A549 (cell line): ENCODE results near the gene PDPN. TPM values are rescaled to one million over a fixed set of nuclear protein-coding genes. Genes with fewer than 3 reads are reported as not detected.

Source experiments
- ATAC-seq, 2 experiments: fragments of 200-7000 bp in 1 of 2; fragments of >200 bp in 1 of 2; cut with Nextera tagmentation in 1 of 2; cut with Tn5 transposase in 1 of 2; 3 replicates each; pipeline versions ENCODE4 v1.8.0 to v1.9.1; 2018 to 2020; ENCODE audit warnings: mild to moderate bottlenecking in 1 of 2, moderate library complexity in 1 of 2
- CTCF ChIA-PET: fragments of 300-600 bp; sonication (Branson Sonifier 250); formaldehyde crosslinking; extraction: SDS; loops from one replicate; lab custom pipeline; 2021; ENCODE audit warnings: antibody characterized with exemption, inconsistent platforms; lab: Yijun Ruan, JAX
- POLR2A ChIA-PET: fragments of 350-600 bp; formaldehyde crosslinking; extraction: SDS; loops from one replicate; lab custom pipeline; 2021; ENCODE audit warnings: antibody characterized with exemption, inconsistent platforms; lab: Yijun Ruan, JAX
- DNase-seq, 2 experiments: peaks; one replicate each; pipeline versions ENCODE4 v3.0.0 to v3.0.0-alpha.2; 2011 to 2016; ENCODE audit warnings: low read depth in 1 of 2, low spot score in 1 of 2
- FAIRE-seq: peaks from 2 replicates; lab custom pipeline; 2011; peaks lifted over from hg19 to GRCh38; lab: Jason Lieb, UNC
- H3K27ac ChIP-seq, 2 experiments: fragments of >200 bp; sonication (Bioruptor Twin); formaldehyde crosslinking; 3 replicates each; pipeline ENCODE4 v1.5.1; 2016 to 2017
- H3K4me1 ChIP-seq: fragments of >200 bp; sonication (Bioruptor Twin); formaldehyde crosslinking; 3 replicates; pipeline ENCODE4 v1.6.1; 2016
- H3K4me2 ChIP-seq: fragments of >200 bp; sonication (Bioruptor Twin); formaldehyde crosslinking; 3 replicates; pipeline ENCODE4 v1.6.1; 2016
- H3K4me3 ChIP-seq: fragments of >200 bp; sonication (Bioruptor Twin); formaldehyde crosslinking; 3 replicates; pipeline ENCODE4 v1.5.1; 2016
- H3K9me3 ChIP-seq: fragments of >200 bp; sonication (Bioruptor Twin); formaldehyde crosslinking; 3 replicates; pipeline ENCODE4 v1.6.1; 2016
- BHLHE40 ChIP-seq: IDR thresholded peaks from 2 replicates; pipeline ENCODE4 v1.6.1; 2012; ENCODE audit warnings: low read depth, low read length, inconsistent platforms
- CBX2 ChIP-seq: fragments of 200-600 bp; sonication (generic); IDR thresholded peaks from 2 replicates; pipeline ENCODE4 v1.6.1; 2016; ENCODE audit warnings: low read depth, mild to moderate bottlenecking, borderline replicate concordance
- CHD2 ChIP-seq: fragments of 150-350 bp; IDR thresholded peaks from 2 replicates; pipeline ENCODE4 v1.6.1; 2014; ENCODE audit warnings: low read length; ENCODE audit not compliant: partially characterized antibody
- CHD4 ChIP-seq: fragments of 200-600 bp; sonication (generic); IDR thresholded peaks from 2 replicates; pipeline ENCODE4 v1.6.1; 2016; ENCODE audit warnings: antibody characterized with exemption, mild to moderate bottlenecking, borderline replicate concordance
- EHF ChIP-seq: fragments of 250-450 bp; sonication (Bioruptor Pico); IDR thresholded peaks from 2 replicates; pipeline ENCODE4 v1.5.0; 2020; ENCODE audit warnings: mild to moderate bottlenecking
- EHMT2 ChIP-seq: fragments of 200-600 bp; sonication (generic); IDR thresholded peaks from 2 replicates; pipeline ENCODE4 v1.6.1; 2016; ENCODE audit warnings: antibody characterized with exemption, low read depth, mild to moderate bottlenecking, moderate library complexity
- FOSL2 ChIP-seq, 2 experiments: fragments of 450-650 bp in 1 of 2; fragments of >200 bp in 1 of 2; sonication (Bioruptor Twin) in 1 of 2; formaldehyde crosslinking; IDR thresholded peaks; 2 replicates each; pipeline versions ENCODE4 v1.5.0 to v1.6.1; 2016 to 2020; ENCODE audit warnings: mild to moderate bottlenecking in 1 of 2, moderate library complexity in 1 of 2
- HOXB13 ChIP-seq: fragments of 250-450 bp; sonication (Bioruptor Pico); IDR thresholded peaks from 2 replicates; pipeline ENCODE4 v1.5.0; 2020; ENCODE audit warnings: low read depth, mild to moderate bottlenecking, moderate library complexity
- HOXB5 ChIP-seq: fragments of 250-450 bp; sonication (Bioruptor Pico); IDR thresholded peaks from 2 replicates; pipeline ENCODE4 v1.5.0; 2020; ENCODE audit warnings: mild to moderate bottlenecking, moderate library complexity
- JUN ChIP-seq, 2 experiments: fragments of >200 bp; sonication (Bioruptor Twin); formaldehyde crosslinking; IDR thresholded peaks; 2 replicates in 1 of 2; 3 replicates in 1 of 2; pipeline ENCODE4 v1.6.1; 2016 to 2017
- MYC ChIP-seq: IDR thresholded peaks from 2 replicates; pipeline ENCODE4 v1.6.1; 2012; ENCODE audit warnings: mild to moderate bottlenecking, inconsistent platforms, low read length, improper control_type of control experiment, borderline replicate concordance
- PHF8 ChIP-seq: fragments of 200-600 bp; sonication (generic); IDR thresholded peaks from 2 replicates; pipeline ENCODE4 v1.6.1; 2016; ENCODE audit warnings: low read depth, mild to moderate bottlenecking, antibody characterized with exemption, moderate library complexity, borderline replicate concordance
- POLR2A ChIP-seq: IDR thresholded peaks from 2 replicates; pipeline ENCODE4 v1.6.1; 2012; ENCODE audit warnings: mild to moderate bottlenecking, low read length
- RARB ChIP-seq: fragments of 250-450 bp; sonication (Bioruptor Pico); IDR thresholded peaks from 2 replicates; pipeline ENCODE4 v1.8.0; 2021; ENCODE audit warnings: mild to moderate bottlenecking, moderate library complexity
- RFX5 ChIP-seq: fragments of 450-650 bp; IDR thresholded peaks from 2 replicates; pipeline ENCODE4 v1.7.1; 2014; ENCODE audit warnings: antibody characterized with exemption, mild to moderate bottlenecking, moderate library complexity
- ZC3H11A ChIP-seq: fragments of 450-650 bp; IDR thresholded peaks from 2 replicates; pipeline ENCODE4 v1.6.1; 2014; ENCODE audit warnings: antibody characterized with exemption, mild to moderate bottlenecking
- ZFP36 ChIP-seq: fragments of 450-650 bp; IDR thresholded peaks from 2 replicates; pipeline ENCODE4 v1.6.1; 2014; ENCODE audit warnings: borderline replicate concordance; ENCODE audit not compliant: partially characterized antibody
- ZNF302 ChIP-seq: fragments of 250-450 bp; sonication (Bioruptor Pico); IDR thresholded peaks from 2 replicates; pipeline ENCODE4 v1.9.0; 2021; ENCODE audit warnings: inconsistent platforms, mild to moderate bottlenecking, moderate library complexity
- ZSCAN20 ChIP-seq: fragments of 250-450 bp; sonication (Bioruptor Pico); IDR thresholded peaks from 2 replicates; pipeline ENCODE4 v1.8.0; 2022; ENCODE audit warnings: mild to moderate bottlenecking, moderate library complexity
- WGBS: methylation state at CpG from one replicate; pipeline ENCODE4 v1.1.6; 2017; ENCODE audit errors: missing lambda C conversion rate; 5-methylcytosine and 5-hydroxymethylcytosine counted together
- polyA plus RNA-seq, 4 experiments: library from polyadenylated mRNA; depleted of rRNA in 3 of 4; stranded (reverse); fragments of >200 nt; fragmentation: RNase III in 1 of 4; extraction: RNeasy Plus Mini Kit Qiagen cat#74134 plus additional on column Dnase treatment in 1 of 4; gene quantifications; 2 replicates in 3 of 4; 3 replicates in 1 of 4; pipeline ENCODE4 v1.2.3, GENCODE V29; 2011 to 2017
- TF ChIP-seq, protein P1 (sequence below): IDR thresholded peaks from 2 replicates; pipeline ENCODE4 v1.6.1; 2012; ENCODE audit warnings: low read depth, borderline replicate concordance
- TF ChIP-seq, protein P2 (sequence below): fragments of >200 bp; sonication (Bioruptor Twin); formaldehyde crosslinking; IDR thresholded peaks from 3 replicates; pipeline ENCODE4 v1.5.1; 2016
- TF ChIP-seq, protein P3 (sequence below): fragments of 150-350 bp; IDR thresholded peaks from 2 replicates; pipeline ENCODE4 v1.6.1; 2014; ENCODE audit warnings: low read depth, mild to moderate bottlenecking, low read length

PDPN gene
- polyA plus RNA-seq, 2 of the 4 experiments (the other 2 are of a cell fraction) = not detected

GRCh38 chr1:13628218-13628617, 44.6 kb downstream of the PDPN start:
- FAIRE-seq (no peak), DNase-seq (no peak), ATAC-seq (no peak)
- H3K4me2 ChIP-seq = no peak overlapping the region
- TF ChIP-seq ZNF302 (no peak), ZSCAN20 (CRISPR knock-in tag) (no peak), CHD2 (no peak), EHF (CRISPR knock-in tag) (no peak), RARB (CRISPR knock-in tag) (no peak), FOSL2 (IDR thresholded peaks at IDR 0.05) (no peak), FOSL2 (CRISPR knock-in tag; IDR thresholded peaks at IDR 0.05) (no peak), HOXB5 (CRISPR knock-in tag) (no peak), POLR2A (no peak), JUN (IDR thresholded peaks at IDR 0.05) (no peak), RFX5 (no peak), ZC3H11A (no peak), MYC (no peak), HOXB13 (CRISPR knock-in tag) (no peak), ZFP36 (no peak)
- TF ChIP-seq, protein P1, sequence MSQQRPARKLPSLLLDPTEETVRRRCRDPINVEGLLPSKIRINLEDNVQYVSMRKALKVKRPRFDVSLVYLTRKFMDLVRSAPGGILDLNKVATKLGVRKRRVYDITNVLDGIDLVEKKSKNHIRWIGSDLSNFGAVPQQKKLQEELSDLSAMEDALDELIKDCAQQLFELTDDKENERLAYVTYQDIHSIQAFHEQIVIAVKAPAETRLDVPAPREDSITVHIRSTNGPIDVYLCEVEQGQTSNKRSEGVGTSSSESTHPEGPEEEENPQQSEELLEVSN = no peak
- no peak overlapping the region for H3K4me3 ChIP-seq
- ChIA-PET CTCF (no interaction called here), POLR2A (no interaction called here)
- 8% methylated on average over 2 of the region's 3 CpGs for WGBS
- H3K27ac ChIP-seq = no peak overlapping the region
- no peaks in the 10 kb centered on the region for H3K9me3 ChIP-seq
- no peaks in the 10 kb centered on the region for H3K4me1 ChIP-seq

- FAIRE-seq = no peak
- no peak for DNase-seq
- POLR2A ChIA-PET = no interaction called here
- Histone ChIP-seq H3K4me1 (no peaks in the 10 kb centered on the region), H3K4me3 (no peak overlapping the region), H3K9me3 (no peaks in the 10 kb centered on the region), H3K27ac (no peak overlapping the region), H3K4me2 (no peak overlapping the region)
- TF ChIP-seq MYC (no peak), EHMT2 (no peak), BHLHE40 (no peak), PHF8 (no peak), ZFP36 (no peak), ZNF302 (no peak), CBX2 (no peak), FOSL2 (IDR thresholded peaks at IDR 0.05) (no peak), FOSL2 (CRISPR knock-in tag; IDR thresholded peaks at IDR 0.05) (no peak)
- TF ChIP-seq, protein P2, sequence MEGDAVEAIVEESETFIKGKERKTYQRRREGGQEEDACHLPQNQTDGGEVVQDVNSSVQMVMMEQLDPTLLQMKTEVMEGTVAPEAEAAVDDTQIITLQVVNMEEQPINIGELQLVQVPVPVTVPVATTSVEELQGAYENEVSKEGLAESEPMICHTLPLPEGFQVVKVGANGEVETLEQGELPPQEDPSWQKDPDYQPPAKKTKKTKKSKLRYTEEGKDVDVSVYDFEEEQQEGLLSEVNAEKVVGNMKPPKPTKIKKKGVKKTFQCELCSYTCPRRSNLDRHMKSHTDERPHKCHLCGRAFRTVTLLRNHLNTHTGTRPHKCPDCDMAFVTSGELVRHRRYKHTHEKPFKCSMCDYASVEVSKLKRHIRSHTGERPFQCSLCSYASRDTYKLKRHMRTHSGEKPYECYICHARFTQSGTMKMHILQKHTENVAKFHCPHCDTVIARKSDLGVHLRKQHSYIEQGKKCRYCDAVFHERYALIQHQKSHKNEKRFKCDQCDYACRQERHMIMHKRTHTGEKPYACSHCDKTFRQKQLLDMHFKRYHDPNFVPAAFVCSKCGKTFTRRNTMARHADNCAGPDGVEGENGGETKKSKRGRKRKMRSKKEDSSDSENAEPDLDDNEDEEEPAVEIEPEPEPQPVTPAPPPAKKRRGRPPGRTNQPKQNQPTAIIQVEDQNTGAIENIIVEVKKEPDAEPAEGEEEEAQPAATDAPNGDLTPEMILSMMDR = no peak
- WGBS = 45% methylated on average over 5 of the region's 5 CpGs
- no peak for ATAC-seq
- CTCF ChIA-PET = no interaction called here
These were observed 45.1 kb downstream of the PDPN start for GRCh38 chr1:13628711-13629110.

DNA sequence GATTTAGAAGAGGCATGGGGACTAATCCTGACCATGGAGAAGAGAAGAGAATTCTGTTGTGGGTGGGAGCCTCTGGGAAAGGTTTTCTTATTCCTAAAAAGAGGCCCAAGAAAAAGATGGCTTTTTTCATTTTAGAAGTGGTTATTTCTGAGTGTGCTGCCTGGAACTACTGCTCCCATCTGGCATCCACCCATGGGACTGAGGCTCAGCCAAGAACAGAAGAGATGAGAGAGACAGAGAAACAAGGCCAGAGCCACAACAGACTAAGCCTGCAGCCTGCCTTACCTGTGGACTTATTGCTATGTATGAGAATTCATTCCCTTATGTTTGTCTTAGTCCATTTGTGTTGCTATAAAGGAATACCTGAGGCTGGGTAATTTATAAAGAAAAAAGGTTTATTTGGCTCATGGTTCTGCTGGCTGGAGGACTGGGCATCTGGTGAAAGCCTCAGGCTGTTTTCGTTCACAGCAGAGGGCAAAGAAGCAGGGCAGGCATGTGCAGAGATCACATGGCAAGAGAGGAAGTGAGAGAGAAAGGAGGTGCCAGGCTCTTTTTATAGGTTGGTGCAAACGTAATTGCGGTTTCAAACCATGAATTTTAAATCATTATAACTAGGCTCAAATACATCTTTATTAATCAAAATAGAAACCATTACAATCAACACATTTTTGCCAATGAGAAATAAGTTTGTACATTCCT, 58.8 kb downstream of the PDPN start:
- no peaks in the 10 kb centered on the region for H3K4me1 ChIP-seq
- DNase-seq (no peak), ATAC-seq (no peak), FAIRE-seq (no peak)
- no peak overlapping the region for H3K4me2 ChIP-seq
- H3K9me3 ChIP-seq = 0 out of 3 replicates have a peak, but pooled peaks cover 3% of the 10 kb centered on the region
- POLR2A ChIA-PET = no interaction called here
- TF ChIP-seq CHD4 = no peak
- TF ChIP-seq, protein P3, sequence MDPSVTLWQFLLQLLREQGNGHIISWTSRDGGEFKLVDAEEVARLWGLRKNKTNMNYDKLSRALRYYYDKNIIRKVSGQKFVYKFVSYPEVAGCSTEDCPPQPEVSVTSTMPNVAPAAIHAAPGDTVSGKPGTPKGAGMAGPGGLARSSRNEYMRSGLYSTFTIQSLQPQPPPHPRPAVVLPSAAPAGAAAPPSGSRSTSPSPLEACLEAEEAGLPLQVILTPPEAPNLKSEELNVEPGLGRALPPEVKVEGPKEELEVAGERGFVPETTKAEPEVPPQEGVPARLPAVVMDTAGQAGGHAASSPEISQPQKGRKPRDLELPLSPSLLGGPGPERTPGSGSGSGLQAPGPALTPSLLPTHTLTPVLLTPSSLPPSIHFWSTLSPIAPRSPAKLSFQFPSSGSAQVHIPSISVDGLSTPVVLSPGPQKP = no peak
- no peak overlapping the region for H3K27ac ChIP-seq
- CTCF ChIA-PET = no interaction called here
- WGBS = 20% methylated on average over 3 of the region's 3 CpGs
- H3K4me3 ChIP-seq = no peak overlapping the region
